HEK293 (cell line): ENCODE results near the gene ASPSCR1.

Source experiments
- AEBP2 ChIP-seq: fragments of 450-650 bp; formaldehyde crosslinking; IDR thresholded peaks from 2 replicates; pipeline ENCODE4 v1.5.1; 2016; ENCODE audit warnings: missing biosample characterization, missing genetic modification characterization, borderline replicate concordance
- ATF2 ChIP-seq: fragments of 450-650 bp; formaldehyde crosslinking; IDR thresholded peaks from 2 replicates; pipeline ENCODE4 v1.5.1; 2016; ENCODE audit warnings: missing biosample characterization, missing genetic modification characterization, low read depth
- FEZF1 ChIP-seq: fragments of 450-650 bp; formaldehyde crosslinking; IDR thresholded peaks from 2 replicates; pipeline ENCODE4 v1.5.1; 2016; ENCODE audit warnings: missing biosample characterization, missing genetic modification characterization
- GLIS2 ChIP-seq: fragments of 450-650 bp; formaldehyde crosslinking; IDR thresholded peaks from 2 replicates; pipeline ENCODE4 v1.5.1; 2016; ENCODE audit warnings: missing biosample characterization, missing genetic modification characterization
- HIC1 ChIP-seq: fragments of 450-650 bp; formaldehyde crosslinking; IDR thresholded peaks from 2 replicates; pipeline ENCODE4 v1.5.1; 2016; ENCODE audit warnings: missing biosample characterization, missing genetic modification characterization
- KLF8 ChIP-seq: fragments of 450-650 bp; formaldehyde crosslinking; IDR thresholded peaks from 2 replicates; pipeline ENCODE4 v1.5.1; 2016; ENCODE audit warnings: missing biosample characterization, missing genetic modification characterization
- PBX3 ChIP-seq: sonication (generic); formaldehyde crosslinking; IDR thresholded peaks from 2 replicates; pipeline ENCODE4 v1.8.1; 2022; ENCODE audit warnings: mild to moderate bottlenecking, moderate library complexity, missing genetic modification reagents
- REPIN1 ChIP-seq: fragments of 450-650 bp; formaldehyde crosslinking; IDR thresholded peaks from 2 replicates; pipeline ENCODE4 v1.5.1; 2017; ENCODE audit warnings: missing biosample characterization, missing genetic modification characterization, low read depth
- SCRT1 ChIP-seq: fragments of 450-650 bp; formaldehyde crosslinking; IDR thresholded peaks from 2 replicates; pipeline ENCODE4 v1.5.1; 2016; ENCODE audit warnings: missing biosample characterization, missing genetic modification characterization, borderline replicate concordance
- SP2 ChIP-seq: fragments of 450-650 bp; formaldehyde crosslinking; IDR thresholded peaks from 2 replicates; pipeline ENCODE4 v1.5.1; 2016; ENCODE audit warnings: missing biosample characterization, missing genetic modification characterization
- SP3 ChIP-seq: fragments of 450-650 bp; formaldehyde crosslinking; IDR thresholded peaks from 2 replicates; pipeline ENCODE4 v1.5.1; 2016; ENCODE audit warnings: missing biosample characterization, missing genetic modification characterization
- YY2 ChIP-seq: fragments of 450-650 bp; formaldehyde crosslinking; IDR thresholded peaks from 2 replicates; pipeline ENCODE4 v1.5.1; 2016; ENCODE audit warnings: missing biosample characterization, missing genetic modification characterization
- ZBTB20 ChIP-seq: fragments of 450-650 bp; formaldehyde crosslinking; IDR thresholded peaks from 2 replicates; pipeline ENCODE4 v1.5.1; 2016; ENCODE audit warnings: missing biosample characterization, missing genetic modification characterization
- ZBTB21 ChIP-seq: fragments of 450-650 bp; formaldehyde crosslinking; IDR thresholded peaks from 2 replicates; pipeline ENCODE4 v1.5.1; 2017; ENCODE audit warnings: missing biosample characterization, missing genetic modification characterization
- ZBTB6 ChIP-seq: fragments of 450-650 bp; formaldehyde crosslinking; IDR thresholded peaks from 2 replicates; pipeline ENCODE4 v1.5.1; 2017; ENCODE audit warnings: missing biosample characterization, missing genetic modification characterization
- ZFHX2 ChIP-seq: fragments of 450-650 bp; formaldehyde crosslinking; conservative IDR thresholded peaks from 2 replicates; pipeline ENCODE4 v1.5.1; 2016; ENCODE audit warnings: missing biosample characterization, missing genetic modification characterization
- ZIC2 ChIP-seq: fragments of 450-650 bp; formaldehyde crosslinking; IDR thresholded peaks from 2 replicates; pipeline ENCODE4 v1.5.1; 2016; ENCODE audit warnings: missing biosample characterization, missing genetic modification characterization
- ZNF10 ChIP-seq: fragments of 450-650 bp; formaldehyde crosslinking; IDR thresholded peaks from 2 replicates; pipeline ENCODE4 v1.5.1; 2017; ENCODE audit warnings: missing biosample characterization, missing genetic modification characterization
- ZNF138 ChIP-seq: fragments of 450-650 bp; formaldehyde crosslinking; IDR thresholded peaks from 2 replicates; pipeline ENCODE4 v1.5.1; 2016; ENCODE audit warnings: missing biosample characterization, missing genetic modification characterization, borderline replicate concordance
- ZNF169 ChIP-seq: fragments of 450-650 bp; formaldehyde crosslinking; IDR thresholded peaks from 2 replicates; pipeline ENCODE4 v1.5.1; 2016; ENCODE audit warnings: missing biosample characterization, missing genetic modification characterization
- ZNF19 ChIP-seq: fragments of 450-650 bp; formaldehyde crosslinking; IDR thresholded peaks from 2 replicates; pipeline ENCODE4; 2016; ENCODE audit warnings: missing biosample characterization, missing genetic modification characterization, low read depth
- ZNF202 ChIP-seq: fragments of 450-650 bp; formaldehyde crosslinking; IDR thresholded peaks from 2 replicates; pipeline ENCODE4 v1.5.1; 2016; ENCODE audit warnings: missing biosample characterization, missing genetic modification characterization, borderline replicate concordance
- ZNF214 ChIP-seq: fragments of 450-650 bp; formaldehyde crosslinking; IDR thresholded peaks from 2 replicates; pipeline ENCODE4 v1.5.1; 2017; ENCODE audit warnings: missing biosample characterization, mild to moderate bottlenecking, missing genetic modification characterization, borderline replicate concordance
- ZNF48 ChIP-seq: fragments of 450-650 bp; formaldehyde crosslinking; IDR thresholded peaks from 2 replicates; pipeline ENCODE4 v1.5.1; 2016; ENCODE audit warnings: missing biosample characterization, missing genetic modification characterization
- ZNF629 ChIP-seq: fragments of 450-650 bp; formaldehyde crosslinking; IDR thresholded peaks from 2 replicates; pipeline ENCODE4 v1.5.1; 2017; ENCODE audit warnings: missing biosample characterization, missing genetic modification characterization
- ZNF660 ChIP-seq: fragments of 450-650 bp; IDR thresholded peaks from 2 replicates; pipeline ENCODE4 v1.5.1; 2018; ENCODE audit warnings: missing biosample characterization, mild to moderate bottlenecking, missing genetic modification characterization
- ZNF707 ChIP-seq: fragments of 450-650 bp; formaldehyde crosslinking; IDR thresholded peaks from 2 replicates; pipeline ENCODE4 v1.5.1; 2016; ENCODE audit warnings: missing biosample characterization, missing genetic modification characterization
- ZNF792 ChIP-seq: fragments of 450-650 bp; formaldehyde crosslinking; IDR thresholded peaks from 2 replicates; pipeline ENCODE4 v1.5.1; 2016; ENCODE audit warnings: missing biosample characterization, missing genetic modification characterization
- ZNF843 ChIP-seq: fragments of 450-650 bp; formaldehyde crosslinking; IDR thresholded peaks from 2 replicates; pipeline ENCODE4 v1.5.1; 2016; ENCODE audit warnings: missing biosample characterization, missing genetic modification characterization
- ZSCAN23 ChIP-seq: fragments of 450-650 bp; formaldehyde crosslinking; IDR thresholded peaks from 2 replicates; pipeline ENCODE4 v1.5.1; 2016; ENCODE audit warnings: missing biosample characterization, missing genetic modification characterization

ASPSCR1 gene

GRCh38 chr17:82037092-82037888 lies 59.9 kb downstream of the ASPSCR1 start, which contains the start of gene DCXR (continued):
- peak; percentile 88 for TF ChIP-seq ZNF660 (tag by site-specific recombination)
- no peak for TF ChIP-seq ATF2 (tag by site-specific recombination)
- peak; percentile 76; the same call in 1 of the 2 replicates for TF ChIP-seq GLIS2 (tag by site-specific recombination)
- peak; percentile 91 for TF ChIP-seq HIC1
- no peak for TF ChIP-seq ZNF792 (tag by site-specific recombination)
- TF ChIP-seq ZNF10 (tag by site-specific recombination): no peak
- peak; percentile 96; the same call in 1 of the 2 replicates for TF ChIP-seq REPIN1 (tag by site-specific recombination)
- no peak for TF ChIP-seq YY2 (tag by site-specific recombination)
- no peak for TF ChIP-seq ZSCAN23 (tag by site-specific recombination)
- no peak for TF ChIP-seq SCRT1 (tag by site-specific recombination)
- TF ChIP-seq ZNF707 (tag by site-specific recombination): no peak
- no peak for TF ChIP-seq ZBTB21 (tag by site-specific recombination)
- no peak for TF ChIP-seq ZNF19 (tag by site-specific recombination)
- peak; percentile 37; the same call in 1 of the 2 replicates for TF ChIP-seq ZBTB20 (tag by site-specific recombination)
- peak; percentile 62; the same call in 1 of the 2 replicates for TF ChIP-seq ZNF843 (tag by site-specific recombination)
- TF ChIP-seq PBX3 (CRISPR knock-in tag): peak; percentile 87; the same call in 1 of the 2 replicates
- no peak; the same call in 1 of the 2 replicates for TF ChIP-seq ZIC2 (tag by site-specific recombination)
- peak; percentile 92 for TF ChIP-seq SP3 (tag by site-specific recombination)
- TF ChIP-seq ZNF138 (tag by site-specific recombination): no peak
- no peak for TF ChIP-seq ZNF48 (tag by site-specific recombination)
- TF ChIP-seq KLF8: peak; percentile 94; the same call in 1 of the 2 replicates
- peak; percentile 62; the same call in 1 of the 2 replicates for TF ChIP-seq ZNF629 (tag by site-specific recombination)
- TF ChIP-seq FEZF1 (tag by site-specific recombination): no peak
- 0 out of 2 replicates have a peak, but pooled peaks have one; percentile 10 for TF ChIP-seq ZNF169
- no peak for TF ChIP-seq AEBP2
- TF ChIP-seq SP2 (tag by site-specific recombination): peak; percentile 96
- TF ChIP-seq ZBTB6 (tag by site-specific recombination): peak; percentile 86
- no peak for TF ChIP-seq ZNF214
- no peak for TF ChIP-seq ZNF202
- peak; percentile 97 for TF ChIP-seq ZFHX2 (tag by site-specific recombination)
